Osteoblast (primary cell): ENCODE results near the gene MBD4. TPM values are rescaled to one million over a fixed set of nuclear protein-coding genes. Genes with fewer than 3 reads are reported as not detected.

ENCODE experiments used
- DNase-seq: peaks from one replicate; pipeline ENCODE4 v3.0.0; 2011; ENCODE audit warnings: low spot score, mixed read lengths; ENCODE audit not compliant: insufficient read length; ENCODE audit errors: missing footprints
- H2AFZ ChIP-seq: 2 replicates; pipeline ENCODE4 v1.6.0; 2011; ENCODE audit warnings: mild to moderate bottlenecking, low read length
- H3K27ac ChIP-seq: 2 replicates; pipeline ENCODE4 v1.5.1; 2011; ENCODE audit warnings: mild to moderate bottlenecking, low read depth, low read length, moderate library complexity
- H3K27me3 ChIP-seq: 2 replicates; pipeline ENCODE4 v1.6.0; 2012; ENCODE audit warnings: mild to moderate bottlenecking, control low read depth, inconsistent platforms, low read length, moderate library complexity; ENCODE audit not compliant: insufficient read depth
- H3K36me3 ChIP-seq: 2 replicates; pipeline ENCODE4 v1.5.1; 2011; ENCODE audit warnings: mild to moderate bottlenecking, low read length, control low read depth, moderate library complexity; ENCODE audit not compliant: insufficient read depth
- H3K4me1 ChIP-seq: 2 replicates; pipeline ENCODE4 v1.5.1; 2011; ENCODE audit warnings: mild to moderate bottlenecking, low read length, control low read depth, moderate library complexity; ENCODE audit not compliant: insufficient read depth
- H3K4me2 ChIP-seq: 2 replicates; pipeline ENCODE4 v1.6.0; 2011; ENCODE audit warnings: mild to moderate bottlenecking, low read length; ENCODE audit not compliant: insufficient read depth
- H3K4me3 ChIP-seq: fragments of 200-600 bp; sonication (generic); 3 replicates; pipeline ENCODE4 v1.5.1; 2012; ENCODE audit warnings: mild to moderate bottlenecking, low read length, inconsistent platforms; ENCODE audit not compliant: insufficient read depth
- H3K79me2 ChIP-seq: 2 replicates; pipeline ENCODE4 v1.6.0; 2012; ENCODE audit warnings: mild to moderate bottlenecking, low read length, control low read depth, inconsistent platforms; ENCODE audit not compliant: insufficient read depth
- H3K9me3 ChIP-seq: 2 replicates; pipeline ENCODE4 v1.5.1; 2011; ENCODE audit warnings: low read depth, low read length, control low read depth
- H4K20me1 ChIP-seq: 2 replicates; pipeline ENCODE4 v1.6.0; 2012; ENCODE audit warnings: mild to moderate bottlenecking, low read length, control low read depth; ENCODE audit not compliant: insufficient read depth
- CTCF ChIP-seq: IDR thresholded peaks from 2 replicates; pipeline ENCODE4 v1.5.1; 2011; ENCODE audit warnings: mild to moderate bottlenecking, low read depth, low read length, moderate library complexity; ENCODE audit errors: extremely low read depth
- total RNA-seq: library from RNA; depleted of rRNA; stranded (reverse); fragments of >200 nt; gene quantifications from 2 replicates; pipeline ENCODE4 v1.2.3, GENCODE V29; 2012

MBD4 gene
- total RNA-seq, 1 donor: 41.3 TPM

DNA sequence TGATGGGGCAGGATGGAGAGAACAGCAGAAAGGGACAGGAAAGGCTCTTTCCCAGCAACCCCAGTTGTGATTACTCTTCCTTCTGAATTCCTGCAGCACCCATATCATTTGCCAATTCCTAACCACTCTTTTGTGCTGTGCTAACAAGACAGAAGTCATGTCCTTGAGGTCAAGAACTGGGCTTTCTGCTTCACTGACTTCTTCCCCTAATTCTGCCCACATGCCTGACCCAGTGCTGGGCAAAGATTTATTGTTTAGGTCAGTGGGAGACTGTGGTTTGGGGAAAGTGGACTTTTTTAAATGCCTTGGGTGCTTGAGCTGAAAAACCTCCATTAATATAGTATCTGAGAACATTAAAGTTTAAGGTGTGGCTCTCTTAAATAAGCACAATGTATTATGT is 7.1 kb downstream of the MBD4 start:
- TF ChIP-seq CTCF: no peak
- DNase-seq: no peak
- Histone ChIP-seq H3K36me3 (peaks cover 49% of the 10 kb centered on the region), H3K27me3 (peaks cover 1% of the 10 kb centered on the region), H3K4me1 (peaks cover 5% of the 10 kb centered on the region), H4K20me1 (no peaks in the 10 kb centered on the region), H3K9me3 (no peaks in the 10 kb centered on the region), H3K4me2 (no peak overlapping the region), H2AFZ (no peak overlapping the region), H3K4me3 (no peak overlapping the region), H3K79me2 (peaks cover 19% of the 10 kb centered on the region), H3K27ac (no peak overlapping the region)

DNA sequence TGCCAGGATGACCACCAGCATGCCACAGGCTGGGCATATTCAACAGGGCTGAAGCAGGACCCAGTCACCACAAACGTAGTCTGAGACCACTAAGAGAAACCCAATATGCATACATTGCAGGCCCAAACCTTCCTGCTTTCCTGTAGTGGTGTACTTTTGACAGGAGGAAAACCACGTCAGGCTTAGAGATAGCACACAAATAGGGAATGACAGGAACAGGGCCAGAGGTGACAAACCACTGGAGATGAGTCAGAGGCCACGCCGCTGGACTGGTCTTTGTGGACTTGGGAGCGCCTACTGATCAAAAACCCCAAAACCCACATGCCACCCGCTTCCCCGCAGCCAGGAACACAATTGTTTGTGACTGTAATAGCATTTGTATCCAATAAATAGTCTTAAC is 7.7 kb downstream of the MBD4 start:
- TF ChIP-seq CTCF: no peak
- peaks cover 5% of the 10 kb centered on the region for H3K27me3 ChIP-seq
- no peak for DNase-seq
- no peak overlapping the region for H3K4me2 ChIP-seq
- H2AFZ ChIP-seq: no peak overlapping the region
- no peaks in the 10 kb centered on the region for H4K20me1 ChIP-seq
- H3K4me1 ChIP-seq: peaks cover 5% of the 10 kb centered on the region
- H3K4me3 ChIP-seq: no peak overlapping the region
- H3K9me3 ChIP-seq: no peaks in the 10 kb centered on the region
- peaks cover 14% of the 10 kb centered on the region for H3K79me2 ChIP-seq
- H3K36me3 ChIP-seq: peaks cover 43% of the 10 kb centered on the region
- H3K27ac ChIP-seq: peak overlapping the region; percentile 33

- Histone ChIP-seq H3K4me2 (no peak overlapping the region), H3K4me1 (peaks cover 5% of the 10 kb centered on the region), H3K79me2 (no peaks in the 10 kb centered on the region), H2AFZ (no peak overlapping the region), H3K27me3 (peaks cover 5% of the 10 kb centered on the region), H3K9me3 (no peaks in the 10 kb centered on the region), H3K4me3 (no peak overlapping the region), H3K27ac (no peak overlapping the region), H3K36me3 (peaks cover 33% of the 10 kb centered on the region), H4K20me1 (no peaks in the 10 kb centered on the region)
- TF ChIP-seq CTCF: no peak
- no peak for DNase-seq
Measured at GRCh38 chr3:129429602-129430001, 10.1 kb downstream of the MBD4 start.

DNA sequence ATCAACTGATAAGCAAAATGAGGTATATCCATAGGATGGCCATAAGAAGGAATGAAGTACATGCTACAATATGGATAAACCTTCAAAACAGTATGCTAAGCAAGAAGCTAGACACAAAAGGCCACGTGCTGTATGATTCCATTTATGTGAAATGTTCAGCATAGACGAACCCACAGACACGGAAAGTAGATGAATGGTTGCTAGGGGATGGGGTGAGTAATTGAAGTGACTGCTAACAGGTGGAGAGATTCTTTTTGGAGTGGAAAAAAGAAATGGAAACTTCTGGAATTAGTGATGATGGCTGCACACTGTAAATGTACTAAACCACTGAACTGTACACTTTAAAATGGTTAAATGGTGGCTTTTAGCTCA is 10.7 kb downstream of the MBD4 start:
- Histone ChIP-seq H3K27me3 (peaks cover 5% of the 10 kb centered on the region), H3K4me3 (peak overlapping the region; percentile 75), H4K20me1 (no peaks in the 10 kb centered on the region), H3K9me3 (no peaks in the 10 kb centered on the region), H3K36me3 (peaks cover 33% of the 10 kb centered on the region), H3K79me2 (no peaks in the 10 kb centered on the region), H3K4me1 (peaks cover 6% of the 10 kb centered on the region), H2AFZ (peak overlapping the region; percentile 75), H3K4me2 (peak overlapping the region; percentile 97), H3K27ac (peak overlapping the region; percentile 25)
- no peak for TF ChIP-seq CTCF
- DNase-seq: no peak
